Endothelial cell (in vitro differentiated cells): ENCODE measurements around the gene TUBG2. TPM values are rescaled to one million over a fixed set of nuclear protein-coding genes. Genes with fewer than 3 reads are reported as not detected.

Experiments used
- DNase-seq: peaks from one replicate; pipeline ENCODE4 v3.0.0; 2021; ENCODE audit warnings: low spot score
- H3K27ac Mint-ChIP-seq: one replicate; pipeline ENCODE4 v1.8.0; 2021; ENCODE audit warnings: mixed read lengths, inconsistent platforms; ENCODE audit not compliant: unreplicated experiment
- H3K27me3 Mint-ChIP-seq: one replicate; pipeline ENCODE4 v1.8.0; 2021; ENCODE audit warnings: mild to moderate bottlenecking, moderate library complexity, mixed read lengths, inconsistent platforms; ENCODE audit not compliant: unreplicated experiment
- H3K36me3 Mint-ChIP-seq: one replicate; pipeline ENCODE4 v1.8.0; 2021; ENCODE audit warnings: mild to moderate bottlenecking, low read depth, mixed read lengths, inconsistent platforms; ENCODE audit not compliant: unreplicated experiment
- H3K4me1 Mint-ChIP-seq: one replicate; pipeline ENCODE4 v1.8.0; 2021; ENCODE audit warnings: mild to moderate bottlenecking, mixed read lengths, inconsistent platforms; ENCODE audit not compliant: unreplicated experiment
- H3K4me3 Mint-ChIP-seq: one replicate; pipeline ENCODE4 v1.8.0; 2021; ENCODE audit warnings: mild to moderate bottlenecking, mixed read lengths, inconsistent platforms; ENCODE audit not compliant: unreplicated experiment
- H3K9me3 Mint-ChIP-seq: one replicate; pipeline ENCODE4 v1.8.0; 2021; ENCODE audit warnings: mixed read lengths, inconsistent platforms; ENCODE audit not compliant: unreplicated experiment
- total RNA-seq: library from RNA; stranded (reverse); fragmentation: NEBNext Ultra II Directional; extraction: Animal tissue kit (Norgen Biotek cat#: 25700); gene quantifications from one replicate; pipeline ENCODE4 v1.2.1, GENCODE V29; 2021; ENCODE audit not compliant: unreplicated experiment
- TF ChIP-seq, protein P1 (sequence below): fragments of 200-600 bp; sonication (generic); IDR thresholded peaks from one replicate; pipeline ENCODE4 v1.5.0; 2021; ENCODE audit warnings: antibody characterized with exemption; ENCODE audit not compliant: unreplicated experiment

TUBG2 gene
- total RNA-seq, 1 donor from 2014 or later: 19.7 TPM

DNA sequence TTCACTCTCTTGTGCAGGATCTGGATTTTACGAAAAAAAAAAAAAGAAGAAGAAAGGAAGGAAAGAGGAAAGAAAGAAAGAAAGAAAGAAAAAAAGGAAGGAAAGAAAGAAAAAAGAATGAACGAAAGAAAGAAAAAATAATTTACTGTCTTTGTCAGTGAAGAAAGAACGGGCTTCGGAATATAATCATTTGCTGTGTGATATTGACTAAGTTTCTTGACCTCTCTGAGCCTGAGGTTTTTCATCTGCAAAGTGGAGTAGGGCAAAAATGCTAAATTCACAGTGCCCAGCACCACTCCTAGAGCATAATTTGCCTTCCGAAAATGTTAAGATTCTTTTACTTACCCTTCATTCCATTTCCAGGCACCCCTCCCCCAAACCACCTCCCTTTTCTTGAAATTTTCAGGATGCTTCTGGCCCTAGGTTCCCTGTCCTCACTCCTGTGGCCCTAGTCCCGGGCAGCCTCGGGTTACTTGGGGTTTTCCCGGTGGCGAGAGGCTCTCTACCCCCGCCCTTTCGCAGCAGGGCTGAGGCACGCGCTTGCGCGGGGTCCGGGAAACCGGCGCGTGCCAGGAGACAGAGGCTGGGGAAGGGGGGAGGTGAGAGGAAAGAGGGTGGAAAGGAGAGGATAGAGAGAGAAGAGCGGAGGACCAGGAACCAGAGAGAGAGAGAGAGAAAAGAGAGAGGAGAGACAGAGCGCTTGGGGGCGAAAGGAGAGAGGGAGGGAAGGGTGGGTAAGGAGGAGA is 23.1 kb downstream of the TUBG2 start, which contains the start of gene CNTNAP1:
TSS of gene CNTNAP1 (plus strand) at position 556 of the 746 bp plus-strand sequence. CDS start 299 bp downstream, outside the sequence.
- H3K27ac Mint-ChIP-seq: peak within 1 kb of the TSS; percentile 23
- peak within 1 kb of the TSS; percentile 87 for H3K4me3 Mint-ChIP-seq
- peaks cover 14% of the 10 kb centered on the region for H3K36me3 Mint-ChIP-seq
- H3K4me1 Mint-ChIP-seq: peaks cover 26% of the 10 kb centered on the region
- no peak for DNase-seq
- TF ChIP-seq, protein P1, sequence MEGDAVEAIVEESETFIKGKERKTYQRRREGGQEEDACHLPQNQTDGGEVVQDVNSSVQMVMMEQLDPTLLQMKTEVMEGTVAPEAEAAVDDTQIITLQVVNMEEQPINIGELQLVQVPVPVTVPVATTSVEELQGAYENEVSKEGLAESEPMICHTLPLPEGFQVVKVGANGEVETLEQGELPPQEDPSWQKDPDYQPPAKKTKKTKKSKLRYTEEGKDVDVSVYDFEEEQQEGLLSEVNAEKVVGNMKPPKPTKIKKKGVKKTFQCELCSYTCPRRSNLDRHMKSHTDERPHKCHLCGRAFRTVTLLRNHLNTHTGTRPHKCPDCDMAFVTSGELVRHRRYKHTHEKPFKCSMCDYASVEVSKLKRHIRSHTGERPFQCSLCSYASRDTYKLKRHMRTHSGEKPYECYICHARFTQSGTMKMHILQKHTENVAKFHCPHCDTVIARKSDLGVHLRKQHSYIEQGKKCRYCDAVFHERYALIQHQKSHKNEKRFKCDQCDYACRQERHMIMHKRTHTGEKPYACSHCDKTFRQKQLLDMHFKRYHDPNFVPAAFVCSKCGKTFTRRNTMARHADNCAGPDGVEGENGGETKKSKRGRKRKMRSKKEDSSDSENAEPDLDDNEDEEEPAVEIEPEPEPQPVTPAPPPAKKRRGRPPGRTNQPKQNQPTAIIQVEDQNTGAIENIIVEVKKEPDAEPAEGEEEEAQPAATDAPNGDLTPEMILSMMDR: no peak
- no peaks in the 10 kb centered on the region for H3K9me3 Mint-ChIP-seq
- H3K27me3 Mint-ChIP-seq: peaks cover 30% of the 10 kb centered on the region

DNA sequence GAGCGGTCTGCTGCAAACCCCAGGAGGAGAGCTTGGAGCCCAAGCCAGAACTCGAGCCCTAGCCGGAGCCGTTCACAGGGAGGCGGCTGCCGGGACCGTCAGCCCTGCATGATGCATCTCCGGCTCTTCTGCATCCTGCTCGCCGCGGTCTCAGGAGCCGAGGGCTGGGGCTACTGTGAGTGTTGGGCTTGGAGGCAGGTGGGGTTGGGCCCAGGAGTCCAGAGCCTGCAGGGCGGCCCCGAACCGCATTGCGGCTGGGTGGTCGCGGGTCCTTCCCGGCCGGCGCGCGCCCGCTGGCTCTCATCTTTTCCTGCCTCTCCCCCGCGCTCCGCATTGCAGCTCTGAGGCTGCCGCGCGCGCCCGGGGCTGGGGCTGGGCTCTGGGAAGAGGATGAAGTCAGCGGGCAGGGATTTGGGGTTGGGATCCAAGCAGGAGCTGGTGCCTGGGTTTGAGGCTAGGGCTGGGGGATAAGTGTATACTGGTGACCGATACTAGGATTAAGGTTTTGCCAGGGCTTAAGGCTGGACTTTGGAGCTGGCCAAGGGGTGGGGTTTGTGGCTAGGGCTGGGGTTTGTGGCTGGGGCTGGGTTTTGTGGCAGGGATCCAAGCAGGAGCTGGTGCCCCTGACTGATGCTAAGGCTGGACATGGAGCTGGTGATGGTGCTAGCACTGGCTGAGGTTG is 23.8 kb downstream of the TUBG2 start:
- TF ChIP-seq, protein P1: no peak
- H3K4me3 Mint-ChIP-seq: peak overlapping the region; percentile 87
- peak; percentile 53 for DNase-seq
- peaks cover 26% of the 10 kb centered on the region for H3K4me1 Mint-ChIP-seq
- no peak overlapping the region for H3K27ac Mint-ChIP-seq
- H3K9me3 Mint-ChIP-seq: no peaks in the 10 kb centered on the region
- peaks cover 32% of the 10 kb centered on the region for H3K27me3 Mint-ChIP-seq
- H3K36me3 Mint-ChIP-seq: peaks cover 14% of the 10 kb centered on the region

DNA sequence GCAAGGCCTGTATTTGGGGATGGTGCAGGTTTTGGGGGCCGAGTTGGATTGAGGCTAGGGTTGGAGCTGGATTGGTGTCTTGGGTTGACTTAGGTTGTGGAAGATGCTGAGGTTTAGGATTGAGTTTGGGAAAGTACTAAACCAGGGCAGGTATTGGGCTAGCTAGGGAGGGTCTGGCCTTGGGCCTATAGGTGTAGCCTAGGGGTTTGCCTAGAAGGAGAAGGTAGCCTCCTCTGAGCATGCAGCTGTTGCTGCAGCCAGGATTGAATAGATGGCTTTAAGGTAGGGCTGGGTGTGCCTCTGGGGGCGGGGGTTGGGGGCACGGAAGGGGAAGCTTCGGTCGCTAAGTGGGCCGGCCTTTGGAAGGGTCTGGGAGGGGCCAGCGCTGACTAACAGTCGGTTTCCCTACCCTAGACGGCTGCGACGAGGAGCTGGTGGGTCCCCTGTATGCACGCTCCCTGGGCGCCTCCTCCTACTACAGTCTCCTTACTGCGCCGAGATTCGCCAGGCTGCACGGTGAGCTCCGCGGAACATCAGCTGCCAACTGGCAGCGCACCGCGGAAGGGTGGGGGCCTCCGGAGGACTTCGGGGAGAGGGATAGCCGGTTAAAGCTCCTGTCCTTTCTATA is 24.4 kb downstream of the TUBG2 start:
- no peak for DNase-seq
- peaks cover 23% of the 10 kb centered on the region for H3K4me1 Mint-ChIP-seq
- H3K4me3 Mint-ChIP-seq: peak overlapping the region; percentile 82
- TF ChIP-seq, protein P1: no peak
- H3K27me3 Mint-ChIP-seq: peaks cover 32% of the 10 kb centered on the region
- H3K36me3 Mint-ChIP-seq: peaks cover 14% of the 10 kb centered on the region
- H3K27ac Mint-ChIP-seq: no peak overlapping the region
- H3K9me3 Mint-ChIP-seq: no peaks in the 10 kb centered on the region

DNA sequence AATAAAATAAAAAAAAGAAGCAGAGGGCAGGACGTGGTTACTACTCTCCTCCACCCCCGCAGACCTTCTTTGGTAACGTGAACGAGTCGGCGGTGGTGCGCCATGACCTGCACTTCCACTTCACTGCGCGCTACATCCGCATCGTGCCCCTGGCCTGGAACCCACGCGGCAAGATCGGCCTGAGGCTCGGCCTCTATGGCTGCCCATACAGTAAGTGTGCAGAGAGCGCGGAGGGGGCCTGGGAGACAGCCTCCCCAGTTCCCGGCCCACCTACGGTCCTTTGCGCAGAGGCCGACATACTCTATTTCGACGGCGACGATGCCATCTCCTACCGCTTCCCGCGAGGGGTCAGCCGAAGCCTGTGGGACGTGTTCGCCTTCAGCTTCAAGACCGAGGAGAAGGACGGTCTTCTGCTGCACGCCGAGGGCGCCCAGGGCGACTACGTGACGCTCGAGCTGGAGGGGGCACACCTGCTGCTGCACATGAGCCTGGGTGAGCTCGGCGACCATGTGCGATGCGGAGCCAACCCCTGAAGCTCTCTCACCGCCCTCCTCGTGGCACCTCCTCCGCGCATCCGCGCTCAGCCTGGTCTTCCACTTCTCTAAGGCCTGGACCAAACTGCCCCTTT is 26.0 kb downstream of the TUBG2 start:
- peaks cover 18% of the 10 kb centered on the region for H3K4me1 Mint-ChIP-seq
- H3K27ac Mint-ChIP-seq: no peak overlapping the region
- TF ChIP-seq, protein P1: no peak
- peaks cover 14% of the 10 kb centered on the region for H3K36me3 Mint-ChIP-seq
- peak overlapping the region; percentile 13 for H3K4me3 Mint-ChIP-seq
- DNase-seq: no peak
- no peaks in the 10 kb centered on the region for H3K9me3 Mint-ChIP-seq
- H3K27me3 Mint-ChIP-seq: peaks cover 27% of the 10 kb centered on the region
